ENCODE measurements around the gene RTL10. TPM values are rescaled to one million over a fixed set of nuclear protein-coding genes. Genes with fewer than 3 reads are reported as not detected.

RTL10 gene
- total and polyA plus RNA-seq, 2 of the 13 experiments (the other 11 are each of a cell fraction or from before 2014, with no cell fraction given) = 14.1 to 15.8 TPM

DNA sequence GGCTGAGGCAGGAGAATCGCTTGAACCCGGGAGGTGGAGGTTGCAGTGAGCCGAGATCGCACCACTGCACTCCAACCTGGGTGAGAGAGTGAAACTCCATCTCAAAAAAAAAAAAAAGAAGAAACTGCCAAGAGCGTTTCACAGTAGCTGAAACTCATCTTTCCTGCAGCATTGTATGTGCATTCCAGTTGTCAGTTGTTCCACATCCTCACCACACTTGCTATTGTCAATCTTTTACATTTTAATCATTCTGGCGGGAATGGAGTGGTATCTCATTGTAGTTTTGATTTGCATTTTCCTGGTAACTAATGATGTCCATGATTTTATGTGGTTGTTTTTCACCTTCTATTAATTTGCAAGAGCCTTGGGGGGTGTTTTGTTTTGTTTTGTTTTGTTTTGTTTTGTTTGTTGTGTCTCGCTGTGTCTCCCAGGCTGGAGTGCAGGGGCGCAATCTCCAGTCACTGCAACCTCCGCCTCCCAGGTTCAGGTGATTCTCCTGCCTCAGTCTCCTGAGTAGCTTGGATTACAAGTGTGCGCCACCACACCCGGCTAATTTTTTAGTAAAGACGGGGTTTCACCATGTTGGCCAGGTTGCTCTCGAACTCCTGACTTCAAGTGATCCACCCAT is 8.1 kb upstream of the RTL10 start:
- Histone ChIP-seq H3K4me1 (ENCODE audit: insufficient read depth, low read length) (no peaks in the 10 kb centered on the region), H3K9me3 (ENCODE audit: low read length) (no peaks in the 10 kb centered on the region), H3K27me3 (ENCODE audit: control insufficient read depth in 1 of 2, insufficient read depth in 2 of 2, low read length in 2 of 2) (no peaks in the 10 kb centered on the region; a peak in 1 of 5 replicates), H2AFZ (ENCODE audit: low read length) (no peak overlapping the region), H4K20me1 (ENCODE audit: insufficient read depth, low read length) (no peaks in the 10 kb centered on the region), H3K4me3 (replicated peaks in 1 of 3; ENCODE audit: insufficient read depth in 1 of 3, low read depth in 2 of 3, low read length in 3 of 3) (no peak overlapping the region), H3K36me3 (replicated peaks in 1 of 2; ENCODE audit: control insufficient read depth in 1 of 2, insufficient read depth in 2 of 2, low read length in 2 of 2) (no peaks in the 10 kb centered on the region), H3K4me2 (ENCODE audit: low read depth, low read length) (no peak overlapping the region), H3K9ac (ENCODE audit: insufficient read depth, low read depth, low read length) (no peak overlapping the region), H3K79me2 (ENCODE audit: insufficient read depth, low read length) (no peaks in the 10 kb centered on the region), H3K27ac (ENCODE audit: extremely low read length, insufficient read depth, low read length) (no peak overlapping the region)
- CTCF ChIA-PET (ENCODE audit: low intra/inter-chr PET ratio, low total read pairs) = no interaction called here
- DNase-seq (ENCODE audit: low spot score) (no peak), ATAC-seq (no peak), FAIRE-seq (no peak)
- in situ Hi-C loops (cut with HindIII; ENCODE audit: extremely low pct_ligation_motif_present, low pct_unique_long_range_greater_than_20kb) = no loop called here
- 97% methylated on average over 13 of the region's 13 CpGs for WGBS (ENCODE audit: low lambda C conversion rate)
- TF ChIP-seq PITX1 (CRISPR knock-in tag; IDR thresholded peaks at IDR 0.05) (no peak), ZNF550 (CRISPR knock-in tag; IDR thresholded peaks at IDR 0.05; ENCODE audit: borderline replicate concordance) (no peak), ZNF674 (CRISPR knock-in tag; IDR thresholded peaks at IDR 0.05; ENCODE audit: low read depth) (no peak)
- TF ChIP-seq, protein P1, sequence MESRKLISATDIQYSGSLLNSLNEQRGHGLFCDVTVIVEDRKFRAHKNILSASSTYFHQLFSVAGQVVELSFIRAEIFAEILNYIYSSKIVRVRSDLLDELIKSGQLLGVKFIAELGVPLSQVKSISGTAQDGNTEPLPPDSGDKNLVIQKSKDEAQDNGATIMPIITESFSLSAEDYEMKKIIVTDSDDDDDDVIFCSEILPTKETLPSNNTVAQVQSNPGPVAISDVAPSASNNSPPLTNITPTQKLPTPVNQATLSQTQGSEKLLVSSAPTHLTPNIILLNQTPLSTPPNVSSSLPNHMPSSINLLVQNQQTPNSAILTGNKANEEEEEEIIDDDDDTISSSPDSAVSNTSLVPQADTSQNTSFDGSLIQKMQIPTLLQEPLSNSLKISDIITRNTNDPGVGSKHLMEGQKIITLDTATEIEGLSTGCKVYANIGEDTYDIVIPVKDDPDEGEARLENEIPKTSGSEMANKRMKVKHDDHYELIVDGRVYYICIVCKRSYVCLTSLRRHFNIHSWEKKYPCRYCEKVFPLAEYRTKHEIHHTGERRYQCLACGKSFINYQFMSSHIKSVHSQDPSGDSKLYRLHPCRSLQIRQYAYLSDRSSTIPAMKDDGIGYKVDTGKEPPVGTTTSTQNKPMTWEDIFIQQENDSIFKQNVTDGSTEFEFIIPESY (CRISPR knock-in tag; IDR thresholded peaks at IDR 0.05) = no peak
- no TSS peak for BruUV-seq (replicated peaks)
- intact Hi-C loops (cut with micrococcal nuclease; ENCODE audit: unreplicated experiment) = no loop called here
- POLR2A ChIA-PET = no interaction called here

DNA sequence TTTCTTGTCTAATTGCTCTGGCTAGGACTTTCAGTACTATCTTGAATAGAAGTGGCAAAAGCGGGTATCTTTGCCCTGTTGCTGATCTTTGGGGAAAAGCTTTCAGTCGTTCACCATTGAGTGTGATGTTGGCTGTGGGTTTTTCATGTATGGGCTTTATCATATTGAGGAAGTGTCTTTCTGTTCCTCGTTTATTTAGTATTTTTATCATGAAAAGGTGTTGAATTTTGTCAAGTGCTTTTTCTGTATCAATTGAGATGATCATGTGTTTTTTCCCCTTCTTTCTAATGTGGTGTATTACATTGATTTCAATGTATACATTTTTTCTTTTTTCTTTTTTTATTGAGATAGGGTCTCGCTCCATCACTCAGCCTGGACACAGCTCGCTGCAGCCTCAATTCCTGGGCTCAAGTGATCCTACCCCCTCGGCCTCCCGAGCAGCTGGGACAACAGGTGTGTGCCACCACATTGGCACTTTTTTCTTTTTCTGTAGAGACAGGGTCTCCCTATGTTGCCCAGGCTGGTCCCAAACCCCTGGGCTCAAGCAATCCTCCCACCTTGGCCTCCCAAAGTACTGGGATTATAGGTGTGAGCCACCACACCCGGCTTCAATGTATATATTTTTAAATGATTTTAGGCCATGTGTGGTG is 5.3 kb upstream of the RTL10 start:
- no peak for ATAC-seq
- no peaks in the 10 kb centered on the region for H4K20me1 ChIP-seq (ENCODE audit: insufficient read depth, low read length)
- H3K79me2 ChIP-seq (ENCODE audit: insufficient read depth, low read length) = peaks cover 6% of the 10 kb centered on the region
- peaks cover 18% of the 10 kb centered on the region for H3K4me1 ChIP-seq (ENCODE audit: insufficient read depth, low read length)
- H3K9me3 ChIP-seq (ENCODE audit: low read length) = no peaks in the 10 kb centered on the region
- intact Hi-C loops (cut with micrococcal nuclease; ENCODE audit: unreplicated experiment) = no loop called here
- CTCF ChIA-PET (ENCODE audit: low intra/inter-chr PET ratio, low total read pairs) = no interaction called here
- H3K4me3 ChIP-seq (replicated peaks in 1 of 3; ENCODE audit: insufficient read depth in 1 of 3, low read depth in 2 of 3, low read length in 3 of 3) = no peak overlapping the region
- H3K9ac ChIP-seq (ENCODE audit: insufficient read depth, low read depth, low read length) = no peak overlapping the region
- POLR2A ChIA-PET = no interaction called here
- WGBS (ENCODE audit: low lambda C conversion rate) = 92% methylated on average over 8 of the region's 8 CpGs
- in situ Hi-C loops (cut with HindIII; ENCODE audit: extremely low pct_ligation_motif_present, low pct_unique_long_range_greater_than_20kb) = no loop called here
- no peak overlapping the region for H3K27ac ChIP-seq (ENCODE audit: extremely low read length, insufficient read depth, low read length)
- FAIRE-seq = no peak
- no peaks in the 10 kb centered on the region for H3K36me3 ChIP-seq (replicated peaks in 1 of 2; ENCODE audit: control insufficient read depth in 1 of 2, insufficient read depth in 2 of 2, low read length in 2 of 2)
- no peak for DNase-seq (ENCODE audit: low spot score)
- H3K27me3 ChIP-seq (ENCODE audit: control insufficient read depth in 1 of 2, insufficient read depth in 2 of 2, low read length in 2 of 2) = no peaks in the 10 kb centered on the region; a peak in 2 of 5 replicates
- BruUV-seq (replicated peaks) = no TSS peak
- no peak overlapping the region for H2AFZ ChIP-seq (ENCODE audit: low read length)
- no peak overlapping the region for H3K4me2 ChIP-seq (ENCODE audit: low read depth, low read length)
- TF ChIP-seq KLF15 (CRISPR knock-in tag; IDR thresholded peaks at IDR 0.05; ENCODE audit: borderline replicate concordance) (no peak), SMYD3 (CRISPR knock-in tag; IDR thresholded peaks at IDR 0.05) (no peak), SOX6 (IDR thresholded peaks at IDR 0.05) (no peak), SOX6 (CRISPR knock-in tag; IDR thresholded peaks at IDR 0.05) (no peak), ZNF24 (IDR thresholded peaks at IDR 0.05) (no peak)
- TF ChIP-seq, protein P2, sequence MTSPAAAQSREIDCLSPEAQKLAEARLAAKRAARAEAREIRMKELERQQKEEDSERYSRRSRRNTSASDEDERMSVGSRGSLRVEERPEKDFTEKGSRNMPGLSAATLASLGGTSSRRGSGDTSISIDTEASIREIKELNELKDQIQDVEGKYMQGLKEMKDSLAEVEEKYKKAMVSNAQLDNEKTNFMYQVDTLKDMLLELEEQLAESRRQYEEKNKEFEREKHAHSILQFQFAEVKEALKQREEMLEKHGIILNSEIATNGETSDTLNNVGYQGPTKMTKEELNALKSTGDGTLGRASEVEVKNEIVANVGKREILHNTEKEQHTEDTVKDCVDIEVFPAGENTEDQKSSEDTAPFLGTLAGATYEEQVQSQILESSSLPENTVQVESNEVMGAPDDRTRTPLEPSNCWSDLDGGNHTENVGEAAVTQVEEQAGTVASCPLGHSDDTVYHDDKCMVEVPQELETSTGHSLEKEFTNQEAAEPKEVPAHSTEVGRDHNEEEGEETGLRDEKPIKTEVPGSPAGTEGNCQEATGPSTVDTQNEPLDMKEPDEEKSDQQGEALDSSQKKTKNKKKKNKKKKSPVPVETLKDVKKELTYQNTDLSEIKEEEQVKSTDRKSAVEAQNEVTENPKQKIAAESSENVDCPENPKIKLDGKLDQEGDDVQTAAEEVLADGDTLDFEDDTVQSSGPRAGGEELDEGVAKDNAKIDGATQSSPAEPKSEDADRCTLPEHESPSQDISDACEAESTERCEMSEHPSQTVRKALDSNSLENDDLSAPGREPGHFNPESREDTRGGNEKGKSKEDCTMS (CRISPR knock-in tag; conservative IDR thresholded peaks at IDR 0.05) = no peak
- TF ChIP-seq, protein P3, sequence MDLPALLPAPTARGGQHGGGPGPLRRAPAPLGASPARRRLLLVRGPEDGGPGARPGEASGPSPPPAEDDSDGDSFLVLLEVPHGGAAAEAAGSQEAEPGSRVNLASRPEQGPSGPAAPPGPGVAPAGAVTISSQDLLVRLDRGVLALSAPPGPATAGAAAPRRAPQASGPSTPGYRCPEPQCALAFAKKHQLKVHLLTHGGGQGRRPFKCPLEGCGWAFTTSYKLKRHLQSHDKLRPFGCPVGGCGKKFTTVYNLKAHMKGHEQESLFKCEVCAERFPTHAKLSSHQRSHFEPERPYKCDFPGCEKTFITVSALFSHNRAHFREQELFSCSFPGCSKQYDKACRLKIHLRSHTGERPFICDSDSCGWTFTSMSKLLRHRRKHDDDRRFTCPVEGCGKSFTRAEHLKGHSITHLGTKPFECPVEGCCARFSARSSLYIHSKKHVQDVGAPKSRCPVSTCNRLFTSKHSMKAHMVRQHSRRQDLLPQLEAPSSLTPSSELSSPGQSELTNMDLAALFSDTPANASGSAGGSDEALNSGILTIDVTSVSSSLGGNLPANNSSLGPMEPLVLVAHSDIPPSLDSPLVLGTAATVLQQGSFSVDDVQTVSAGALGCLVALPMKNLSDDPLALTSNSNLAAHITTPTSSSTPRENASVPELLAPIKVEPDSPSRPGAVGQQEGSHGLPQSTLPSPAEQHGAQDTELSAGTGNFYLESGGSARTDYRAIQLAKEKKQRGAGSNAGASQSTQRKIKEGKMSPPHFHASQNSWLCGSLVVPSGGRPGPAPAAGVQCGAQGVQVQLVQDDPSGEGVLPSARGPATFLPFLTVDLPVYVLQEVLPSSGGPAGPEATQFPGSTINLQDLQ (CRISPR knock-in tag; IDR thresholded peaks at IDR 0.05) = no peak

Data from HepG2 (cell line).